IPS-18a (cell line): Measurements from ENCODE around the gene E2F2.

Experiments used
- H3K27ac ChIP-seq: one replicate; pipeline ENCODE4 v1.5.1; 2013; ENCODE audit warnings: low read length
- H3K27me3 ChIP-seq: one replicate; pipeline ENCODE4 v1.6.1; 2013; ENCODE audit warnings: mild to moderate bottlenecking, low read length; ENCODE audit not compliant: control insufficient read depth, insufficient read depth
- H3K36me3 ChIP-seq: one replicate; pipeline ENCODE4 v1.6.1; 2013; ENCODE audit warnings: low read depth, low read length; ENCODE audit not compliant: control insufficient read depth
- H3K4me1 ChIP-seq: one replicate; pipeline ENCODE4 v1.6.1; 2013; ENCODE audit warnings: low read depth, low read length; ENCODE audit not compliant: control insufficient read depth
- H3K4me3 ChIP-seq: one replicate; pipeline ENCODE4 v1.5.1; 2013; ENCODE audit warnings: low read length
- H3K9ac ChIP-seq: one replicate; pipeline ENCODE4 v1.6.1; 2013; ENCODE audit warnings: mild to moderate bottlenecking, low read length, moderate library complexity
- H3K9me3 ChIP-seq: one replicate; pipeline ENCODE4 v1.6.1; 2013; ENCODE audit warnings: low read depth, low read length; ENCODE audit not compliant: control insufficient read depth

The E2F2 gene

GRCh38 chr1:23525558-23526250, 5.3 kb downstream of the E2F2 start:
- Histone ChIP-seq H3K9ac (no peak overlapping the region), H3K27me3 (peaks cover 15% of the 10 kb centered on the region), H3K4me1 (peaks cover 13% of the 10 kb centered on the region), H3K9me3 (no peaks in the 10 kb centered on the region), H3K36me3 (no peaks in the 10 kb centered on the region), H3K4me3 (no peak overlapping the region), H3K27ac (no peak overlapping the region)

- Histone ChIP-seq H3K9me3 (no peaks in the 10 kb centered on the region), H3K9ac (no peak overlapping the region), H3K4me1 (peaks cover 13% of the 10 kb centered on the region), H3K4me3 (no peak overlapping the region), H3K36me3 (no peaks in the 10 kb centered on the region), H3K27ac (no peak overlapping the region), H3K27me3 (peaks cover 8% of the 10 kb centered on the region)
These were observed 6.2 kb downstream of the E2F2 start for GRCh38 chr1:23524716-23525401.

- Histone ChIP-seq H3K9me3 (no peaks in the 10 kb centered on the region), H3K4me1 (peaks cover 13% of the 10 kb centered on the region), H3K4me3 (no peak overlapping the region), H3K27me3 (peaks cover under 1% of the 10 kb centered on the region), H3K36me3 (no peaks in the 10 kb centered on the region), H3K27ac (no peak overlapping the region), H3K9ac (no peak overlapping the region)
These were observed 6.9 kb downstream of the E2F2 start for GRCh38 chr1:23524163-23524562.

- no peaks in the 10 kb centered on the region for H3K9me3 ChIP-seq
- H3K4me1 ChIP-seq, result peaks cover 13% of the 10 kb centered on the region
- no peak overlapping the region for H3K27ac ChIP-seq
- no peaks in the 10 kb centered on the region for H3K27me3 ChIP-seq
- no peak overlapping the region for H3K9ac ChIP-seq
- no peak overlapping the region for H3K4me3 ChIP-seq
- H3K36me3 ChIP-seq, result peaks cover 3% of the 10 kb centered on the region
These were observed 8.6 kb downstream of the E2F2 start for GRCh38 chr1:23522244-23522982.

- peaks cover 3% of the 10 kb centered on the region for H3K36me3 ChIP-seq
- H3K27me3 ChIP-seq, result no peaks in the 10 kb centered on the region
- peaks cover 13% of the 10 kb centered on the region for H3K4me1 ChIP-seq
- H3K4me3 ChIP-seq, result no peak overlapping the region
- no peaks in the 10 kb centered on the region for H3K9me3 ChIP-seq
- no peak overlapping the region for H3K9ac ChIP-seq
- no peak overlapping the region for H3K27ac ChIP-seq
These were observed 9.4 kb downstream of the E2F2 start for GRCh38 chr1:23521588-23521987.

- Histone ChIP-seq H3K9ac (no peak overlapping the region), H3K27me3 (no peaks in the 10 kb centered on the region), H3K9me3 (no peaks in the 10 kb centered on the region), H3K27ac (no peak overlapping the region), H3K36me3 (peaks cover 13% of the 10 kb centered on the region), H3K4me3 (no peak overlapping the region), H3K4me1 (no peaks in the 10 kb centered on the region)
These were observed 13.5 kb downstream of the E2F2 start for GRCh38 chr1:23517581-23517980.

- H3K27ac ChIP-seq, result no peak overlapping the region
- no peaks in the 10 kb centered on the region for H3K4me1 ChIP-seq
- no peaks in the 10 kb centered on the region for H3K9me3 ChIP-seq
- no peak overlapping the region for H3K4me3 ChIP-seq
- peaks cover 13% of the 10 kb centered on the region for H3K36me3 ChIP-seq
- H3K9ac ChIP-seq, result no peak overlapping the region
- no peaks in the 10 kb centered on the region for H3K27me3 ChIP-seq
These were observed 15.1 kb downstream of the E2F2 start for GRCh38 chr1:23515905-23516304.

GRCh38 chr1:23514111-23514679, 16.8 kb downstream of the E2F2 start:
- no peak overlapping the region for H3K27ac ChIP-seq
- H3K4me3 ChIP-seq, result no peak overlapping the region
- H3K9ac ChIP-seq, result no peak overlapping the region
- H3K4me1 ChIP-seq, result no peaks in the 10 kb centered on the region
- no peaks in the 10 kb centered on the region for H3K9me3 ChIP-seq
- H3K27me3 ChIP-seq, result no peaks in the 10 kb centered on the region
- peaks cover 13% of the 10 kb centered on the region for H3K36me3 ChIP-seq

- Histone ChIP-seq H3K9me3 (no peaks in the 10 kb centered on the region), H3K27ac (no peak overlapping the region), H3K27me3 (no peaks in the 10 kb centered on the region), H3K4me3 (no peak overlapping the region), H3K4me1 (no peaks in the 10 kb centered on the region), H3K36me3 (peaks cover under 1% of the 10 kb centered on the region), H3K9ac (no peak overlapping the region)
These were observed 21.1 kb downstream of the E2F2 start for GRCh38 chr1:23509896-23510295.

- Histone ChIP-seq H3K9me3 (no peaks in the 10 kb centered on the region), H3K4me1 (no peaks in the 10 kb centered on the region), H3K27ac (no peak overlapping the region), H3K9ac (no peak overlapping the region), H3K36me3 (no peaks in the 10 kb centered on the region), H3K4me3 (no peak overlapping the region), H3K27me3 (no peaks in the 10 kb centered on the region)
These were observed 24.5 kb downstream of the E2F2 start for GRCh38 chr1:23506376-23507107.

- Histone ChIP-seq H3K9me3 (no peaks in the 10 kb centered on the region), H3K27ac (no peak overlapping the region), H3K9ac (no peak overlapping the region), H3K4me3 (no peak overlapping the region), H3K27me3 (no peaks in the 10 kb centered on the region), H3K4me1 (no peaks in the 10 kb centered on the region), H3K36me3 (no peaks in the 10 kb centered on the region)
These were observed 25.2 kb downstream of the E2F2 start for GRCh38 chr1:23505851-23506250.
